ENCODE measurements around the gene GRAMD1A. TPM values are rescaled to one million over a fixed set of nuclear protein-coding genes. Genes with fewer than 3 reads are reported as not detected.
A peak's percentile ranks its signal among the peaks of the same experiment; 100 is the strongest.

Gene GRAMD1A
- total RNA-seq, 1 experiment from 2014 or later = 125 TPM

DNA sequence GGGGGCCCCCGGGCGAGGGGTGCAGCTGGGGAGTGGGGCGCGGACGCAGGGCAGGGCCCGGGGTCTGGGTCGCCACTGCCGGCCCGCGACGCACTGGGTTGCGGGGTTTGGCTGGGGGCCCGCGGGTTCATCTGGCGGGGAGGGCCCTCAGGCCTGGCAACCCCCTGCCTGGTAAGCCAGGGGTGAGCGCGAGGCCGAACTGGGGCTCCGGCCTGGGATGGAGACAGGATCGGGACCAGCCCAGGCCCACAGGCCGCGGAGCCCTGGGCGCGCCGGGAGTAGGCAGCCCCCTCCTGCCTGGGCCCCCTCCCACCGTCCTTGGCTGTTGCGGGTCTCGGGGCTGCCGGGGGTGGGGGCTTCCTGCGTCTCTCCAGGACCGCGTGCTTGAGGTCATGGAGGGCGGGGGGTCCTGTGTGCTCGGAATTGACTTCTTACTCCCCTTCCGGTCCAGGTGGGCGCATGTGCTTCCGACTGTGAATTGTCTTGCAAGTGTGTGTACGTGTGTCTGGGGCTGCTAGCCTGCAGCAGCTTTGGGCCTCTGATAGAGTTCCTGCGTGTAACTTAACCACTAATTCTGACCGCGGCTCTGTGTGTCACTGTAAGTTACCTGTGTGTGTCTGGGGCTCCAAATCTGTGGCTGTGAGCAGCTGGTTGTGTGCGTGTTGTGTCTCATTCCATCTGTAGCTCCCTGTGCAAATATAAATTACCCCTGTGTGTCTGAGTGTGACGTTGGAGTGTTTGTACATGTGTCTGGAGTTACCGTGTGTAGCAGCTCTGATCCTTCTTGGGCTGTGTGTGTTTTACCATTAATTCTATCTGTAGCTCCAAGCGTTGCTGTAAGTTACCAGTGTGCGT, 751 bp downstream of the GRAMD1A start:
- Histone ChIP-seq H3K4ac (ENCODE audit: low read depth, low read length) (no peak overlapping the region), H3K23me2 (ENCODE audit: insufficient read length, low read depth, low read length, poor library complexity, severe bottlenecking) (peaks cover 21% of the 10 kb centered on the region), H3K18ac (ENCODE audit: insufficient read length, low read depth, low read length) (no peak overlapping the region), H3T11ph (ENCODE audit: low read length) (no peak overlapping the region), H3K27me3 (ENCODE audit: insufficient read depth, low read length) (no peaks in the 10 kb centered on the region), H3K9me3 (ENCODE audit: control insufficient read depth, low read depth, low read length) (no peaks in the 10 kb centered on the region), H2BK15ac (ENCODE audit: low read depth, low read length) (no peak overlapping the region), H4K8ac (replicated peaks; ENCODE audit: insufficient read length, low read depth, low read length) (no peak overlapping the region), H2BK120ac (ENCODE audit: low read depth, low read length, poor library complexity, severe bottlenecking) (no peak overlapping the region), H3K9ac (ENCODE audit: extremely low read depth, insufficient read length, low read length) (peak overlapping the region; percentile 66), H2BK12ac (ENCODE audit: insufficient read length, low read depth, low read length) (no peak overlapping the region), H3K79me2 (ENCODE audit: insufficient read depth, low read length) (peaks cover 40% of the 10 kb centered on the region; the same call in 1 of the 2 replicates), H4K20me1 (ENCODE audit: control insufficient read depth, insufficient read depth, insufficient read length) (no peaks in the 10 kb centered on the region), H3K14ac (ENCODE audit: insufficient read depth, low read length) (peak overlapping the region; percentile 91), H3K4me1 (ENCODE audit: insufficient read depth, low read length) (peaks cover 3% of the 10 kb centered on the region; the same call in 1 of the 2 replicates), H2AK5ac (ENCODE audit: insufficient read length, low read length) (no peak overlapping the region), H2BK5ac (ENCODE audit: insufficient read length, low read length) (no peak overlapping the region), H4K5ac (ENCODE audit: insufficient read length, low read depth, low read length) (no peak overlapping the region), H2BK20ac (ENCODE audit: low read depth, low read length, poor library complexity, severe bottlenecking) (no peak overlapping the region), H3K79me1 (ENCODE audit: insufficient read depth, low read depth, low read length, poor library complexity, severe bottlenecking) (peaks cover 3% of the 10 kb centered on the region), H2AFZ (ENCODE audit: low read length) (no peak overlapping the region), H3K23ac (ENCODE audit: insufficient read length, low read depth, low read length) (no peak overlapping the region), H3K27ac (ENCODE audit: insufficient read length, low read depth, low read length) (no peak overlapping the region), H3K4me2 (ENCODE audit: insufficient read depth, insufficient read length, low read length) (peak overlapping the region; percentile 83), H4K91ac (ENCODE audit: insufficient read length, low read depth, low read length) (no peak overlapping the region), H3K56ac (ENCODE audit: insufficient read length, low read depth, low read length) (no peak overlapping the region)
- H3K4me3 Mint-ChIP-seq = peak overlapping the region; percentile 98 to 100
- H3K27ac Mint-ChIP-seq = peak overlapping the region; percentile 94 to 97 (median 96)
- H3K4me1 Mint-ChIP-seq = peaks cover 42 to 55% of the 10 kb centered on the region in 2 experiments
- no peaks in the 10 kb centered on the region; the same call in 1 of the 2 replicates for H3K27me3 Mint-ChIP-seq (ENCODE audit: low read depth)
- WGBS (ENCODE audit: extremely low coverage, insufficient read length, low lambda C conversion rate) = no CpG with 5 or more reads among the region's 46 CpGs
- TF ChIP-seq, protein P1, sequence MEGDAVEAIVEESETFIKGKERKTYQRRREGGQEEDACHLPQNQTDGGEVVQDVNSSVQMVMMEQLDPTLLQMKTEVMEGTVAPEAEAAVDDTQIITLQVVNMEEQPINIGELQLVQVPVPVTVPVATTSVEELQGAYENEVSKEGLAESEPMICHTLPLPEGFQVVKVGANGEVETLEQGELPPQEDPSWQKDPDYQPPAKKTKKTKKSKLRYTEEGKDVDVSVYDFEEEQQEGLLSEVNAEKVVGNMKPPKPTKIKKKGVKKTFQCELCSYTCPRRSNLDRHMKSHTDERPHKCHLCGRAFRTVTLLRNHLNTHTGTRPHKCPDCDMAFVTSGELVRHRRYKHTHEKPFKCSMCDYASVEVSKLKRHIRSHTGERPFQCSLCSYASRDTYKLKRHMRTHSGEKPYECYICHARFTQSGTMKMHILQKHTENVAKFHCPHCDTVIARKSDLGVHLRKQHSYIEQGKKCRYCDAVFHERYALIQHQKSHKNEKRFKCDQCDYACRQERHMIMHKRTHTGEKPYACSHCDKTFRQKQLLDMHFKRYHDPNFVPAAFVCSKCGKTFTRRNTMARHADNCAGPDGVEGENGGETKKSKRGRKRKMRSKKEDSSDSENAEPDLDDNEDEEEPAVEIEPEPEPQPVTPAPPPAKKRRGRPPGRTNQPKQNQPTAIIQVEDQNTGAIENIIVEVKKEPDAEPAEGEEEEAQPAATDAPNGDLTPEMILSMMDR (conservative IDR thresholded peaks at IDR 0.05) = no peak
- peaks cover 0 to 2% of the 10 kb centered on the region in 2 experiments; a peak in 3 of 5 replicates for H3K9me3 Mint-ChIP-seq
- H3K36me3 Mint-ChIP-seq (ENCODE audit: insufficient read depth in 1 of 3, low read depth in 3 of 3) = peaks cover 33 to 39% (median 36%) of the 10 kb centered on the region in 3 experiments
- DNase-seq = peak; percentile 57
